GM19238 (cell line): ENCODE measurements around the gene LRBA.
A peak's percentile ranks its signal among the peaks of the same experiment; 100 is the strongest.
"Not testable (repeated sequence)": the region's sequence is repeated elsewhere in the genome, so short reads cannot be mapped to it uniquely, and the experiment has no call there.

Experiments used
- DNase-seq: peaks from one replicate; pipeline ENCODE4 v3.0.0; 2011; ENCODE audit warnings: low spot score; ENCODE audit not compliant: insufficient read length

Gene LRBA

DNA sequence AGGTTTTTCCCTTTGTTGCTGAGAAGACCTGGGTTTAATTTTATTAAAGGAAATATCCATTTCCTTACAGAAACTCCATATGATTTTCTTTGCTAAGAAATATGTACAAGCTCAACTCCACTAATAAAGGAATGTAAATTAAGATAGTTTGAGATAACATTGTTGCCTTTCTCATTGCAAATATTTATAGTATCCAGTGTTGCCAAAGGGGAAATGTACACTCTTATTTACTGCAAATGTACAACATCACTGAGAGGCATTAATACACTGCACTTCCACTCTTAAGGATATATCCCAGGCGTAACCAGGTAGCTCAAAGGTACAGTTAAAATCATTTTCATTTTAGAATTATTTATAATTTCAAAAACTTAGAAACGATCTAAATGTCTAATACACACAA lies 7.5 kb upstream of the LRBA start:
- DNase-seq, result no peak

DNA sequence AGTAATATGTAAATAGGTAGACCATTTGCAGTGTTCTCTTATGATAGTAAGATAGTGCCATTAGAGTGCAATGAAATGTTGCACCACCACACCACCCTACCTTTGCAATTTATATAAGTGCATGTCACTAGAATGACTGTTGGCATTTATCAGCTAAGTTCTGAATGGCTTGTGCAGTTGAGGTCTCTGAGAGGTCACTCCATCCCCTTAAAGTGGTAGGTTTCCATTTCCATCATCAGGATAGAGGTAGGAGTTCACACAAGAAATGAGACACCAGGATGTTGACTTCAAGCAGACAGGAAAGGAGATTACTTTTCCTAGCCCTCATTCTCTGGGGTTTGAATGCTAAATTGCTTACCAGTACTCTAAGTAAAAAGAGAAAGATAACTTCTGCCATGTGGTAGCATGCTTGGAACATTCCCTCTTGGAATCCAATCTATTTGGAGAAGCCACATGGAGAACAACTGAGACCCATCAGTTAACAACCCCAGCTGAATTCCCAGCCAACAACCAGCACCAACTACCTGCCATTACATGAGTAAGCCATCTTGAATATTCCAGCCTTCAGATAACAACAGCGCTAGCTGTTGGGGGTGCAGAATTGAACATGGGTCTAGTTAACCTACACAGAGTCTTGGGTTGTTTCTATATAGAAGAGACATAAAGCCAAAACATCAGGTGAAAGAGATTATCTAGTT lies 6.7 kb upstream of the LRBA start:
- DNase-seq, result no peak

- peak; percentile 76 for DNase-seq
Observed at GRCh38 chr4:151015459-151016347, 619 bp upstream of the LRBA start.

GRCh38 chr4:151013944-151014343 lies 1.1 kb downstream of the LRBA start:
- DNase-seq, result no peak

DNA sequence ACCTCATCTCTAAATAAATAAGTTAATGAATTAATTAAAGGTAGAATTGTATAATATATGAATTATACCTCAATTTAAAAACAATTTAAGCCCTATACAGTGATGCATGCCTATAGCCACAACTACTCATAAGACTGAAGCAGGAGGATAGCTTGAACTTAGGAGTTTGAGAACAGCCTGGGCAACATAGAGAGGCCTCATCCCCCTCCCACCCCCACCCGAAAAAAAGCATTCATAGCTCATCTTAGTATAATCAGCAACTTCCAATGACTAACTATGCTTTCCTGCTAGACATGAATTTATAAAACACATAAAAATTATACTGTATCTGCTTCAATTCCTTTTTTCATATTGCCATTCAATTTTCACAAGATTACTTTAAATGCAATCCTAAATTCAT lies 1.6 kb downstream of the LRBA start:
- DNase-seq, result no peak

GRCh38 chr4:151012820-151013219 lies 2.3 kb downstream of the LRBA start:
- DNase-seq, result no peak

DNA sequence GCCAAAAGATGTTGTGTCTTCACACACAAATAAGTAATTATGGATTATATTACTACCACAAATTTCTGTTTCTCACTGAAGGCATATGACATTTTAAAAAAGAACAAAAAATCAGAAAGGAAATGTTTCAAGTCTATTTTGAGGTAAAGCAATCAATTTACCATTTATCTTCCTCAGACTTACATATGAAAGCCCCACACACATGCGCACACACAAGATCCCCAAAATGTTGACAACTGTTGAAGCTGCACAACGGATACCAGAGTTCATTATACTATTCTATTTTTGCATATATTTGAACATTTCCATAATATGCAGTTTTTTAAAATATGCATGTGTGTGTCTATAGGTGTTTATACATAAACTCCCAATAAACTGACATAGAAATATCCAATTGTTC lies 2.7 kb downstream of the LRBA start:
- DNase-seq, result no peak

- DNase-seq, result no peak
Observed at GRCh38 chr4:151004222-151004621, 10.9 kb downstream of the LRBA start.

- DNase-seq, result no peak
Observed at GRCh38 chr4:151000747-151001429, 14.2 kb downstream of the LRBA start.

DNA sequence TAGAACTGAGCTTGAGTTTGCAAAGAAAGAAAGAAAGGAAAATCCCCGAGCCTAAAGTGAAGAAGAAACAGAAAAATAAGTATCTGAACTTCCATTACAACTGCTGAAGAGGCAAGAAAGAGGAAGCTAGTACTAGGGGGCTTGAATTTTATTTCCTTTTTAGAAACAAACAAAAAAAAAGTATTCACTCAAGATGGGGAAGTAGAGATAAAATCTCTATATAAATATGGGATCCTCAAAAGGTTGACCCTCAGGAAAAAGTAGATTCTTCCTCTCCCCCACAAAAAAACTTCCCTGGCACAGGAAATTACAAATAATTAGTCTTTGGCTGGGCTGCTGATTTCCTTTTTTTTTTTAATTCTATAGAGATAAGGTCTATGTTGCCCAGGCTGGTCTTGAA lies 16.0 kb downstream of the LRBA start:
- DNase-seq, result no peak

DNA sequence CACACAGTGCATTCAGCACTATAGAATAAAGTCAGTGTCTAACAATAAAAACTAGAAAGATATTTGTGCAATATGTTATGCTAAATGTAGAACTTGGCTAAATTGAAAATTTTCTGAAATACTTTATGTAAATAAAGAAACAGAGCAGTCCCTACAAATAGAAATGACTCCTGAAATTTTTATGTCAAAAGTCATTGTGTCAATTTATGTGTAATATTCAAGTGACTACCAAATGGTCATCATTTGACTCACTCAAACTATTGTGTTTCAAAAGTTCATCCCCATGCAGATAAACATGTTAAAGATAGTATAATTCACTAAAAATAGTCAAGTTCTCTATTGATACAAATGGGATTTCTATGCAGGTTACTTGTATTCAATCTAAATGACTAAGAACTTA lies 17.9 kb downstream of the LRBA start:
- no peak for DNase-seq

- no peak for DNase-seq
Observed at GRCh38 chr4:150994721-150995120, 20.4 kb downstream of the LRBA start.

DNA sequence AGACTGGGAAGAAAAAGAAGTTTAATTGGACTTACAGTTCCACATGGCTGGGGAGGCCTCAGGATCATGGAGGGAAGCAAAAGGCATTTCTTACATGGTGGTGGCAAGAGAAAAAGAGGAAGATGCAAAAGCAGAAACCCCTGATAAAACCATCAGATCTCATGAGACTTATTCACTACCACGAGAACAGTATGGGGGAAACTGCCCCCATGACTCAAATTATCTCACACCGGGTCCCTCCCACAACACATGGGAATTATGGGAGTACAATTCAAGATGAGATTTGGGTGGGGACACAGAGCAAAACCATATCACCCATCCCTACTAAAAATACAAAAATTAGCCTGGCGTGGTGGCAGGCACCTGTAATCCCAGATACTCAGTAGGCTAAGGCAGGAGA lies 21.5 kb downstream of the LRBA start:
- not testable (repeated sequence) for DNase-seq

DNA sequence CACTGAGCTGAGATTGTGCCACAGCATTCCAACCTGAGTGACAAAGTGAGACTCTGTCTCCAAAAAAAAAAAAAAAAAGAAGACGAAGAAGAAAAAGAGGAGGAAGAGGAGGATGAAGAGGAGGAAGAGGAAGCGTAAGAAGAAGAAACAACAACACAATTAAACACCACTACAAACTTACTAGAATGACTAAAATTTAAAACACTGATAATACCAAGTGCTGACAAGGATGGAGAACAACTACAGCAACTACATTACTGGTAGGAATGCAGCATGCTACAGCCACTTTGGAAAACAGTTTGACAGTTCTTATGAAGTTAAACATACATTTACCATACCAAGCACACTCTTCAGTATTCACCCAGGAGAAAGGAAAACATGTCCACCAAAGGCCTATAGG lies 24.1 kb downstream of the LRBA start:
- no peak for DNase-seq

- DNase-seq, result no peak
Observed at GRCh38 chr4:150990250-150990649, 24.8 kb downstream of the LRBA start.

DNA sequence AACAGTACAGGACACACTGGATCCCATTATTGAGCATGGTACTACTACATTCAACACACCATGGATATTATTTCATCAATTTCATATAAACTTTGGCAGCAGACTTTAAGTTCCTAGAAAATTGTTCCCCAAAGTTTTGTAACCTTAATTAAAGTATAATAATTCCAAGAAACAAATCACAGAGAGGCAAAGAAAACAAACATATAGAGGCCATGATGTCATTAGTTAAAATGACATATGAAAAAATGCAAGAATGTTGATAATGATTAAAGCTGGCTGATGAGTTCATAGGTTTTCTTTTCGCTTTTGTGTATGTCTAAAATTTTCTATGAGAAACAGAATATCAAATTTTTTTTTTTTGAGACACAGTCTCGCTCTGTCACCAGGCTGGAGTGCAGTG lies 26.8 kb downstream of the LRBA start:
- no peak for DNase-seq

DNA sequence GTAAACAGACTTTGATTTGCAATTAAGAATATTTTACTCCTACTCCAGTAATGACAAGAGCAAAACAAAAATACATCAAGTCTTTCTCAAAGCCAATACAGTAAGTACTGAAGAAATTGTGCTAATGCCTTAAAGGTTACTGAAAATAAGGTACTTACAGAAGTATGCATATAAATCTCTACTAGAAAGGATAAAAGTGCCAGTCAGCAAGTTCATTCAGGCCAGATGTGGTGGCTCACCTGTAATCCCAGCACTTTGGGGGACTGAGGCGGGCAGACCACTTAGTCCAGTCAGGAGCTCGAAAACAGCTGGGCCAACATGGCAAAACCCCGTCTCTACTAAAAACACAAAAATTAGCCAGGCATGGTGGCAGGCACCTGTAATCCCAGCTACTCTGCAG lies 27.9 kb downstream of the LRBA start:
- no peak for DNase-seq

DNA sequence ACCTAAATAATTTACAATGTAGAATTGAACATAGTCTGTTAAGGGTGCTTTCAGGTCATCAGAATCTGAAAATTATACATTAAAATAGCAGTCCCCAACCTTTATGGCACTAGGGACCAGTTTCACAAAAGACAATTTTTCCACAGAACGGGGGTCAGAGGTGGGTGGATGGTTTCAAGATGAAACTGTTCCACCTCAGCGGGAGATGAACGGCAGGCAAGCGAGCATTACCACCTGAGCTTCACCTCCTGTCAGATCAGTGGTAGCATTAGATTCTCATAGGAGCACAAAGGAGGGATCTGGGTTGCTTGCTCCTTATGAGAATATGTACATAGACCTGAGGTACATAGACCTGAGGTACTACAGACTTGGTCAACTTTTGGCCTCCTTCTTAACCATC lies 29.0 kb downstream of the LRBA start:
- no peak for DNase-seq

- DNase-seq, result no peak
Observed at GRCh38 chr4:150983851-150984250, 31.2 kb downstream of the LRBA start.

- no peak for DNase-seq
Observed at GRCh38 chr4:150982557-150983233, 32.4 kb downstream of the LRBA start.

DNA sequence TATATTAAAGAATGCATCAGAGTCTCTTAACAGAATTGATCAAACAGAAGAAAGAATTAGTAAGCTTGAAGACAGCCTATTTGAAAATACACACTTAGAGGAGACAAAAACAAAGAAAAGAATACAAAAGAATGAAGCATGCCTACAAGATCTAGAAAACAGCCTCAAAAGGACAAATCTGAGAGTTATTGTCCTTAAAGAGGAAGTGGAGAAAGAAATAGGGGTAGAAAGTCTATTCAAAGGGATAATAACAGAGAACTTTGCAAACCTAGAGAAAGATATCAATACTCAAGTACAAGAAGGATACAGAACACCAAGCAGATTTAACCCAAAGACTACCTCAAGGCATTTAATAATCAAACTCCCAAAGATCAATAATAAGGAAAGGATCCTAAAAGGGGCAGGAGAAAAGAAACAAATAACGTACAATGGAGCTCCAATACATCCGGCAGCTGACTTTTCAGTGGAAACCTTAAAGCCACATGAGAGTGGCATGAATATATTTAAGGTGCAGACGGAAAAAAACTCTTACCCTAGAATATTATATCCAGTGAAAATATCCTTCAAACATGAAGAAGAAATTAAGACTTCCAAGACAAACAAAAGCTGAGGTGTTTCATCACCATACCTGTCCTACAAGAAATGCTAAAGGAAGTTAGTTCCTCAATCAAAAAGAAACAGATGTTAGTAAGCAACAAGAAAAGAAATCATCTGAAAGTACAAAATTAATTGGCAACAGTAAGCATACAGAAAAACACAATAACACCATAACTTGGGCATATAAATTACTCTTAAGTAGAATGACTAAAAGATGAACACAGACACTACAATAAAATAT lies 36.1 kb downstream of the LRBA start:
- no peak for DNase-seq
